ENCODE data around the gene NEGR1. TPM values are rescaled to one million over a fixed set of nuclear protein-coding genes. Genes with fewer than 3 reads are reported as not detected.
A peak's percentile ranks its signal among the peaks of the same experiment; 100 is the strongest.

Gene NEGR1
- total RNA-seq, 1 donor from 2014 or later, result 0.26 TPM

- Histone ChIP-seq H3K4me3 (ENCODE audit: low read depth, low read length) (no peak overlapping the region), H3K36me3 (ENCODE audit: control insufficient read depth, insufficient read depth, low read length) (no peaks in the 10 kb centered on the region), H3K27me3 (ENCODE audit: control insufficient read depth, insufficient read depth, low read length) (peaks cover 5% of the 10 kb centered on the region)
- no peak for TF ChIP-seq CTCF (IDR thresholded peaks at IDR 0.05; ENCODE audit: insufficient read depth, low read length, severe bottlenecking)
- no peak for DNase-seq (ENCODE audit: low read depth)
- no peak for FAIRE-seq
Measured at GRCh38 chr1:72286401-72286800, 4.1 kb upstream of the NEGR1 start.

GRCh38 chr1:72285074-72285425 is 2.7 kb upstream of the NEGR1 start:
- Histone ChIP-seq H3K36me3 (ENCODE audit: control insufficient read depth, insufficient read depth, low read length) (no peaks in the 10 kb centered on the region), H3K27me3 (ENCODE audit: control insufficient read depth, insufficient read depth, low read length) (peaks cover 5% of the 10 kb centered on the region), H3K4me3 (ENCODE audit: low read depth, low read length) (no peak overlapping the region)
- FAIRE-seq (no peak), DNase-seq (ENCODE audit: low read depth) (no peak)
- TF ChIP-seq CTCF (IDR thresholded peaks at IDR 0.05; ENCODE audit: insufficient read depth, low read length, severe bottlenecking), result no peak

GRCh38 chr1:72284348-72285073 is 2.2 kb upstream of the NEGR1 start:
- DNase-seq (ENCODE audit: low read depth), result peak; percentile 95
- no peaks in the 10 kb centered on the region for H3K36me3 ChIP-seq (ENCODE audit: control insufficient read depth, insufficient read depth, low read length)
- H3K4me3 ChIP-seq (ENCODE audit: low read depth, low read length), result peak overlapping the region; percentile 76
- FAIRE-seq, result peak; percentile 32
- TF ChIP-seq CTCF (IDR thresholded peaks at IDR 0.05; ENCODE audit: insufficient read depth, low read length, severe bottlenecking), result no peak
- peaks cover 5% of the 10 kb centered on the region for H3K27me3 ChIP-seq (ENCODE audit: control insufficient read depth, insufficient read depth, low read length)

- TF ChIP-seq CTCF (IDR thresholded peaks at IDR 0.05; ENCODE audit: insufficient read depth, low read length, severe bottlenecking), result no peak
- Histone ChIP-seq H3K36me3 (ENCODE audit: control insufficient read depth, insufficient read depth, low read length) (no peaks in the 10 kb centered on the region), H3K4me3 (ENCODE audit: low read depth, low read length) (peak overlapping the region; percentile 76), H3K27me3 (ENCODE audit: control insufficient read depth, insufficient read depth, low read length) (peaks cover 5% of the 10 kb centered on the region)
- DNase-seq (ENCODE audit: low read depth) (peak; percentile 27), FAIRE-seq (no peak)
Measured at GRCh38 chr1:72284084-72284347, 1.7 kb upstream of the NEGR1 start.

GRCh38 chr1:72283307-72284083 is 1.2 kb upstream of the NEGR1 start:
- peak overlapping the region; percentile 76 for H3K4me3 ChIP-seq (ENCODE audit: low read depth, low read length)
- DNase-seq (ENCODE audit: low read depth), result peak; percentile 41
- H3K27me3 ChIP-seq (ENCODE audit: control insufficient read depth, insufficient read depth, low read length), result peaks cover 5% of the 10 kb centered on the region
- FAIRE-seq, result no peak
- no peaks in the 10 kb centered on the region for H3K36me3 ChIP-seq (ENCODE audit: control insufficient read depth, insufficient read depth, low read length)
- no peak for TF ChIP-seq CTCF (IDR thresholded peaks at IDR 0.05; ENCODE audit: insufficient read depth, low read length, severe bottlenecking)

- no peak for TF ChIP-seq CTCF (IDR thresholded peaks at IDR 0.05; ENCODE audit: insufficient read depth, low read length, severe bottlenecking)
- FAIRE-seq (no peak), DNase-seq (ENCODE audit: low read depth) (no peak)
- Histone ChIP-seq H3K4me3 (ENCODE audit: low read depth, low read length) (peak overlapping the region; percentile 76), H3K27me3 (ENCODE audit: control insufficient read depth, insufficient read depth, low read length) (peaks cover 5% of the 10 kb centered on the region), H3K36me3 (ENCODE audit: control insufficient read depth, insufficient read depth, low read length) (no peaks in the 10 kb centered on the region)
Measured at GRCh38 chr1:72283022-72283306, 625 bp upstream of the NEGR1 start.
